Ishikawa (cell line): ENCODE data around the gene INSIG1.

Source experiments
- CEBPB ChIP-seq: IDR thresholded peaks from 2 replicates; pipeline ENCODE4 v1.6.1; 2012
- CREB1 ChIP-seq: IDR thresholded peaks from 2 replicates; pipeline ENCODE4 v1.6.1; 2012; ENCODE audit warnings: low read depth
- EGR1 ChIP-seq: IDR thresholded peaks from 2 replicates; pipeline ENCODE4 v1.6.1; 2012
- EP300 ChIP-seq: IDR thresholded peaks from 2 replicates; pipeline ENCODE4 v1.6.1; 2012; ENCODE audit warnings: borderline replicate concordance
- FOXM1 ChIP-seq: IDR thresholded peaks from 2 replicates; pipeline ENCODE4 v1.6.1; 2012; ENCODE audit warnings: low read depth, borderline replicate concordance
- MAX ChIP-seq: IDR thresholded peaks from 2 replicates; pipeline ENCODE4 v1.6.1; 2012
- NFIC ChIP-seq: IDR thresholded peaks from 2 replicates; pipeline ENCODE4 v1.6.1; 2012
- RAD21 ChIP-seq: IDR thresholded peaks from 2 replicates; pipeline ENCODE4 v1.6.1; 2012; ENCODE audit warnings: low read depth
- REST ChIP-seq: IDR thresholded peaks from 2 replicates; pipeline ENCODE4 v1.6.1; 2012; ENCODE audit warnings: low read depth, mild to moderate bottlenecking
- TAF1 ChIP-seq: IDR thresholded peaks from 2 replicates; pipeline ENCODE4 v1.6.1; 2012; ENCODE audit warnings: low read depth, mild to moderate bottlenecking
- TCF12 ChIP-seq: IDR thresholded peaks from 2 replicates; pipeline ENCODE4 v1.6.1; 2012; ENCODE audit warnings: low read depth
- TEAD4 ChIP-seq: IDR thresholded peaks from 2 replicates; pipeline ENCODE4 v1.6.1; 2012
- USF1 ChIP-seq: IDR thresholded peaks from 2 replicates; pipeline ENCODE4 v1.6.1; 2012
- YY1 ChIP-seq: IDR thresholded peaks from 2 replicates; pipeline ENCODE4 v1.6.1; 2012; ENCODE audit warnings: low read depth
- ZBTB7A ChIP-seq: IDR thresholded peaks from 2 replicates; pipeline ENCODE4 v1.6.1; 2012; ENCODE audit warnings: low read depth

The INSIG1 gene

GRCh38 chr7:155311826-155312537, 14.3 kb downstream of the INSIG1 start:
- TF ChIP-seq RAD21 = no peak
- no peak for TF ChIP-seq TAF1

DNA sequence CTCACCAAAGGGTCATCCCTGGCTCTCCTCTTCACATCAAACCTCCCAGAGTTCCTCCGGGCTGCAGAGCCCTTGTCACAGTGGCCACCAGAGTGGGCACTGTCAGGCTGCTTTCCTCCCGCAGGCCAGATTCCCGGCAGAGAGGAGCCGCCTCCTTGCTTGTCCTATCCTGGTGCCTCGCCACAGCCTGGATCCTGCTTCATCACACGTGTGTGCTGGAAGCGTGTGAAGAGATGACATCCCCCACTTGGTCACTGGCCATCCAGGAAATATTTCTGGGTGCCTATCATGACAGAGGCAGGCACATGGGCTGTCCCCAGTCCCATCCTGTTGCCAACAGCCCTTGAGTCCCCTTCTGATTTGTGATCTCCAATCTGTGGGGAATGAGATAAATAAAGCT, 15.0 kb downstream of the INSIG1 start:
- TF ChIP-seq CEBPB = no peak
- TF ChIP-seq USF1 = no peak
- no peak for TF ChIP-seq TCF12
- no peak for TF ChIP-seq ZBTB7A
- TF ChIP-seq TAF1 = no peak
- no peak for TF ChIP-seq EP300
- TF ChIP-seq TEAD4 = no peak
- no peak for TF ChIP-seq MAX
- TF ChIP-seq YY1 = no peak
- TF ChIP-seq EGR1 = no peak
- TF ChIP-seq RAD21 = no peak
- TF ChIP-seq NFIC = no peak
- no peak for TF ChIP-seq FOXM1
- no peak for TF ChIP-seq CREB1
- no peak for TF ChIP-seq REST

- no peak for TF ChIP-seq CREB1
- TF ChIP-seq MAX = no peak
- TF ChIP-seq EGR1 = no peak
- TF ChIP-seq EP300 = no peak
- TF ChIP-seq RAD21 = no peak
- TF ChIP-seq TCF12 = no peak
- no peak for TF ChIP-seq USF1
These were observed 15.4 kb downstream of the INSIG1 start for GRCh38 chr7:155313096-155313495.

GRCh38 chr7:155315977-155316376, 18.3 kb downstream of the INSIG1 start:
- TF ChIP-seq CREB1 (no peak), TCF12 (no peak), RAD21 (no peak), TEAD4 (no peak), USF1 (no peak), ZBTB7A (no peak), EGR1 (no peak), EP300 (no peak), YY1 (no peak)

DNA sequence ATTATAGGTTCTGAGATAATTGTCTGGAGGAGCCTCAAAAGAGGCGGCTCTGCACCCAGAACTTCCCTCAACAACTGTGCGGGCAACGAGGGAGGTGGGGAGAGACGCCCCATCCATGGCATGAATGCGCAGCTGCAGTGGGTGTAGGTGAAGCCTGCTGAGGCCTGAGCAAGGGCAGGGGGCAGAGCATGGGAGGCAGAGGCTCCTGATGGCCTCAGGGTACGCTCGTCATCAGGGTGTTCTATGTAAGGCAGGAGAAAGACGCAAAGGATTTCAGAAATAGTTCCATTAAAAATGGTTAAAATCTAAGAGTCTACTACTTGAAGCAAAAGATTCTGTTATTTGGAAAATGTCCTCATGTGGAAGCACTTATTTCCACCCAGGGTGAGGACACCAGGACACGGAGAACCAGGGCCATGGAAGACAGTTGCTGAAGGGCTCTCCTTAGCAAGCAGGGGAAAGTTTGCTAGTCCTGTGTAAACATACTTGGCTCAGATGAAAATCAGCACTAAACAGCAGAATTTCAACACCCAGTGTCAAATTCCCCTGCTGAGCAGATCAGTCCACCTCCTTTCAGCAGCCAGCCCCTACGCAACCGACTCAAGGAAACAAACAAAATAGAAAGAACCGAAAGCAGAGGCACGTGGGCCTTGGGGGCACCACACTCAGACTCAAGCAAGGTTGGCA, 18.9 kb downstream of the INSIG1 start:
- TF ChIP-seq YY1 (no peak), MAX (no peak), NFIC (no peak), CEBPB (no peak), CREB1 (no peak), FOXM1 (no peak), TAF1 (no peak), TEAD4 (no peak), REST (no peak), EP300 (no peak), TCF12 (no peak), USF1 (no peak)
